GF-D8 (cell line): ENCODE results near the gene ILKAP.

Experiments used
- DNase-seq: peaks from one replicate; lab custom pipeline; 2025; lab: John Stamatoyannopoulos, UW

Gene ILKAP

DNA sequence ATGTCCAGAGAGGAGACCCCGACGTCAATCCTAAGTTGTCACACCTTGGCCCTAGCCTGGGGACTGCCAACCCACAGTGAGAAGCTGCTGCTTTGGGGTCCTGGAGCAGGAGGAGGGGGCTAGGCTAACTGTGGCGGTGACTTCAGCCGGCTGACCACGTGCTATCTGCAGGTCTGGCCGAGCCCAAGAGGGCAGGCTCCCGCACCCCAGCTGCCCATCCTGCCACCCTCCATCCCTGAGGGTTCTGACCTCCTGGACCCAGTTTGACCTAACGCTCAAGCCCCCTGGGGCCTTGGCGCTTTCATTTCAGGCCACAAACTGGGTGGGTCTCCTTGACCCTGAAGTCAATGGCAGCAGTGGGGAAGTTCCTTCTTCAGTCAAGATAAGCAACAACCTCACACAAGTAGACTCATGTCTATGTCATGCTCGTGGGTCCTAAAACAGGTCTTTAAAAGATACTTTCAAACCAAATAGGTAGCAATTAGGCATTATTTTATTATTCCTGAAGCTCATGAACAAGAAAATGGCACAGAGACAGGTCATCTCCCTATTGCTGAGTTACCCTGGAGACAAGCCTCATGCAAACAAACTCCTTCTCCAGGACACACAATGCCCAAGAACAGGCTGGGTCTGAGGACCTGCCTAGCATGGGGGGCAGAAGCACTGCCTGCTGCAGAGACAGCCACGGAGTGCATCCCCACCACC is 34.1 kb upstream of the ILKAP start:
- DNase-seq, result no peak

DNA sequence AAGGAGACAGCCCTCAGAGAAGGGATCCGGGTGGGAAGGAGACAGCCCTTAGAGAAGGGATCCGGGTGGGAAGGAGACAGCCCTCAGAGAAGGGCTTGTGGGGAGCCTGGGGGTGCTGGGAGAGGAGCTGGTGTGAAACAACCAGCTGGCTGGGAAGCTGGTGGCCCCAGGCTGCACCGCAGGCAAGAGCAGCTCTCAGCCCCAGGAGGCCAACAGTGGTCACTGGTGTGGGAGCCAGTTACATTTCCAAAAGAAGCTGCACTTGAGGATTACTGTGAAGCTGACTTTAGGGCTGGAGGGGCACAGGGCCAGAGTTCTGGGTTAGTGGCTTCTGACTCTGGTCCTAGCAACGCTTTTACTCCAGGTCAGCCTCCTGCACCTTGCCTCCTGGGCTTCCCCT is 33.1 kb upstream of the ILKAP start:
- DNase-seq, result no peak

DNA sequence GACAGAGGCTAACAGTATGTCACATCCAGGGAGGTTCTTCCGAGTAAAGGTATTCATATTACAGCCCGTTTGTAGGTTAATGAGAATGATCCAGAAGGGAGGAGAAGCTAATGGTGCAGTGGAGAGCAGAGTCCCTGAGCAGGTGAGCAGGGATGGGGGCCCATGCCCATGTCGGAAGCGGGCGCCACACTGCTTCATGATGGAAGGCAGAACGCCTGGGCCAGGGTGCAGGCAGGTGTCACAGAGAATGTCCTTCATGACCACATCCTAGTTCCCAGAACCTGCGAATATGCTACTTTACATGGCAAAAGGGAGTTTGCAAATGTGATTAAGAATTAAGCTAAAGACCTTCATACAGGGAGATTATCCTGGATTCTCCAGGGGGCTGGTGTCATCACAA is 32.4 kb upstream of the ILKAP start:
- no peak for DNase-seq

DNA sequence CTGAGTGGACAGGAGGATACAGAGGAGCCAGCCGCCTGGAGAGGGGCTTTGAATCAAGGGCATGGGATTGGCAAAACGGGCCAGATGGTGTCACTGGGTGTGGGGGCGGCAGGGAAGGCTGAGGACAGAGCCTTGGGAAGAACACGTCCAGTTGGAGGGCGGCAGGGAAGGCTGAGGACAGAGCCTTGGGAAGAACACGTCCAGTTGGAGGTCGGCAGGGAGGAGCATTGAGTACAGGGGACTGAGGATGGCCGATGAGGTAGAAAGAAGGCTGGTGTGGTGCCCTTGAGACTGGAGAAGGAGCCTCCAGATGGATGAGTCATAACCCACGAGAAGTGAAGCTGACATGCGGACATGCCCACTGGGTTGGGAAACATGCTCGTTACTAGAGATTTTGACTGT is 31.8 kb upstream of the ILKAP start:
- no peak for DNase-seq

DNA sequence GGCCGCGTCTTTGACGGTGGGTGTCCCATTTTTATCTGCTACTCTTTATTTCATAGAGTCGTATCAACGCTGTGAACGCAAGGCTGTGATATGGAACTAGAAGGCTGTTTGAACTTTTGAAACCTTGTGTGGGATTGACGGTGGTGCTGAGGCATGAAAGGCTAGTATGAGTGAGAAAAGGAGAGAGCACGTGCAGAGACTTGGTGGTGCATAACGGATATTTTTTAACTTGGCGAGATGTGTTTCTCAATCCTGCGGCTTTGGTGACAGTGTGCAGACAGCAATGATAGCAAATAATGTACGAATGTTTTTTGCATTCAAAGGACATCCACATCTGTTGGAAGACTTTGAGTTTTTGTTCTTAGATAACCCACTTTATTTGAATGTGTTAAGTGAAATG is 30.1 kb upstream of the ILKAP start:
- DNase-seq, result no peak

DNA sequence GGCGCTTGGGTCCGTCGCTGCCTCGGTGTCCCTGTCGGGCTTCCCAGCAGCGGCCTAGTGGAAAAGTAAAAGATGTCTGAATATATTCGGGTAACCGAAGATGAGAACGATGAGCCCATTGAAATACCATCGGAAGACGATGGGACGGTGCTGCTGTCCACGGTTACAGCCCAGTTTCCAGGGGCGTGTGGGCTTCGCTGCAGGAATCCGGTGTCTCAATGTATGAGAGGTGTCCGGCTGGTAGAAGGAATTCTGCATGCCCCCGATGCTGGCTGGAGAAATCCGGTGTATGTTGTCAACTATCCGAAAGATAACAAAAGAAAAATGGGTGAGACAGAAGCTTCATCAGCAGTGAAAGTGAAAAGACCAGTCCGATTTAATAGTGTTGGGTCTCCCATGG is 28.3 kb upstream of the ILKAP start:
- DNase-seq, result no peak

DNA sequence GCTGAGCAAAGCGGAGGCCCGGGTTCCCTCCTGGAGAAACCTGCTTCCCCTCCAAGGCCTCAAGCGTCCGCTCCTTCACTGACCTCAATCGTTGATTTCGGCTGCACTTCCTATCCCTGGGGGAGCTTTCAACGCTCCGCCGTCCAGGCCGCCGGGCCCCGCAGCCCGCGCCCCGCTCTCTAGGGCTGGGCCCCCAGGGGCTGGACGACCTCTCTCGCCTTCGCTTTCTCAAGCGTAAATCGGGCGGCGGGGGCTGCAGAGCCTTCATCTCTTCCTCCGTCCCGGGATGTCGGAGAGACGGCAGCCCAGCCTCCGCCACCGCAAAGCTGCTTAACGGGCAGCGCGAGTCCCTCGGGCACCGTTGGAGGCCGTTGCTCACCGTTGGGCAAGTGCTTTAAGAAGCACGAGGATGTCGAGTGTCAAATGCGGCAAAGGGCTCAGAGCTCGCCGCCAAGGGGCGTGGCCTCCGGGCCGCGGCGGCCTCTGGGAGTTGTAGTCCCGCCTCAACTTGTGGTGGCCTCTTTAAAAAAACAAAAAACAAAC is 27.8 kb upstream of the ILKAP start:
- peak; percentile 49 for DNase-seq

DNA sequence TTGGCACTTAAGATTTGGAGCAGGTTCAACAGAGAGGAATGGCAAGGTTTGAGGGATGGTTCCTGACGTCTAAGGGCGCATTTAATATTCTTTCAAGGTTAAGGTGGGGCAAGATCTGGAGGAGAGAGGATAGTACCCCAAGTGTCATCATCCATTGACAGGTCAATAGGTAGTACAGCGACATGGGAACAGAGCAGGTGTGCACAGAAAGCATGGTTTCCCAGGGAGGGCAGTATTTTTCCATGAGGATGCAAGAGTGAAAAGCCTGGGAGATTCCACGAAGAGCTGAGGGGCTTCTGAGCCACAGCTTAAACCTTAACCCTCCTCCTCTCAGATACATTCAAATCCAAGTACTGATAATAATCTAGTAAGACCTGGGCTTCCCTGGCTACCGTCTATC is 27.2 kb upstream of the ILKAP start:
- DNase-seq, result no peak

DNA sequence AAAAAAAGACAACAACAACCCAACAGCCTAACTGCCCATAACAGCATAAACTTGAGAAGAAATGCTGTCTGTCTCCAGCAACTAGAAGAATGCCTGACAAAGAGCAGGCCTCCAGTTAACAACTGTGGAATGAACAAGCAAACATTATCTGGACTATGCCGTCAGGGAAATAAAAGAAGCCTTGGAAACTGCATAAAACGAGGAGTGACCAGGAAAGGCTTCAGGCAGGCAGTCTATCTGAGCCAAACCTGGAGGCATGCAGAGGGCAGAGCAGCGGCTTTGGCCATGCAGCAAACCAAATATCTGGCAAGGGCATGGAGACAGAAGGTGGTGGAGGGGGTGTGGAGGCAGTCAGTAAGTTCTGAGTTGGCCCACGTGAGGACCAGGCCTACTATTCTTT is 25.2 kb upstream of the ILKAP start:
- DNase-seq, result no peak

DNA sequence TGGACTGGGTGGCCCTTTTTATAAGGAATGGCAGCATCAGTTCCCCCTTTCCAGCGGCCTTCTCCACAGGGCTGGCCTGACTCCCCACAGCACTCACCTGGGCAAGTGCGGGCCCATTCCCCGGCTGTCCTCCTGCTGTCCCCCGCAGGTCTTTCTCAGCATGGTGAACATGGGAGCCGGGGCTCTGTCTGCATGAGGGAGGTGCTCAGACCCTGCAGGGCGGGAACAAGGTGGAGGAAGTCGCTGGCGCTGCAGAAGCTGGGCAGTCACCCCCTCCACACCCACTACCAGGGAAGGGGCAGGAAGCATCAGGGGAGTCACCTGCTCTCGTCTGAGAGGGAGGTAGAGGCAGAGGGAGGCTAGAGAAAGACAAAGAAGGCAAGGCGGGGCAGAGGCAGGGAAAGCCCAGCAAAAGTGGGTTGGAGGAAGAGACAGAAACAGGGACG is 24.1 kb upstream of the ILKAP start:
- no peak for DNase-seq

DNA sequence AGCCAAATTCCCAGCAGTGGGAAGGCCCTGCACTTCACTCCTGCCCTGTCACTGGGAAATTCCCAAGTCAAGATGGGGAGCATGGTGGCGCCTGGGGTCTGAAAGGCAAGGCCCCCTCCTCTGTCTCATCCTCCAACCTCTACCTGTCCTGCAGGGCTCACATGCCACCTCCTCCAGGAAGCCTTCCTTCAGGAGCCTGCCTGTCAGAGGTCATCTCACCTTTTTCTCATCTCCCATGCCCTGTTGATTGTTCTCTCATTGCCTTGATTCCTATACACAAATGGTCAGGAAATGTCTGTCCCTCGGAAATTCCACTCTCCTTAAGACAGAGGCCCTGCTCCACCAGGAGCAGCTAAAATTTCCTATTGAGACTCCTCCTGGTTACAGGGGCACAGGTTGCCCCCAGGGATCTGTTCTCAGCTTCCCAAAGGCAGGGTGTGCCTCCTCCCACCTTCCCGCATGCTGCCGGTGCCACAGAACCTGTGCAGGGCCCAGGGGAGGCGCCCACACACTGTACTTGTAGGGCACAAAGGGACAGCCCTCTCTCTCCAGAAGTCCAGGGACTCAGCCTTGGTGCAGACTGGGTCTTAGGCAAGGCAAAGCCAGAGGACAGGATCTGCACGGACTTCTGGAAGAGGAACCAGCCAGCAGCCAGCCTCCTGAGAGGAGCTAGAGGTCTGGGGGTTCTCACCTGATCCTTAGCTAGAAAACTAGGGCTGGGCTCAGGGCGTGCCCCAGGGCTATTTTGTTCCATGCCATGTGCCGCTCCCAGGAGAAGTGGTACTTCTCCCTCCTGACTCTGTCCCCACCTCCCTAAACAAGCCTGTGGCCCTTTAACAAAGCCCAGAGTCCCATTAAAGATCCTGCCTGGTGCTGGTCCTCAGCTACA is 23.4 kb upstream of the ILKAP start:
- DNase-seq, result no peak

DNA sequence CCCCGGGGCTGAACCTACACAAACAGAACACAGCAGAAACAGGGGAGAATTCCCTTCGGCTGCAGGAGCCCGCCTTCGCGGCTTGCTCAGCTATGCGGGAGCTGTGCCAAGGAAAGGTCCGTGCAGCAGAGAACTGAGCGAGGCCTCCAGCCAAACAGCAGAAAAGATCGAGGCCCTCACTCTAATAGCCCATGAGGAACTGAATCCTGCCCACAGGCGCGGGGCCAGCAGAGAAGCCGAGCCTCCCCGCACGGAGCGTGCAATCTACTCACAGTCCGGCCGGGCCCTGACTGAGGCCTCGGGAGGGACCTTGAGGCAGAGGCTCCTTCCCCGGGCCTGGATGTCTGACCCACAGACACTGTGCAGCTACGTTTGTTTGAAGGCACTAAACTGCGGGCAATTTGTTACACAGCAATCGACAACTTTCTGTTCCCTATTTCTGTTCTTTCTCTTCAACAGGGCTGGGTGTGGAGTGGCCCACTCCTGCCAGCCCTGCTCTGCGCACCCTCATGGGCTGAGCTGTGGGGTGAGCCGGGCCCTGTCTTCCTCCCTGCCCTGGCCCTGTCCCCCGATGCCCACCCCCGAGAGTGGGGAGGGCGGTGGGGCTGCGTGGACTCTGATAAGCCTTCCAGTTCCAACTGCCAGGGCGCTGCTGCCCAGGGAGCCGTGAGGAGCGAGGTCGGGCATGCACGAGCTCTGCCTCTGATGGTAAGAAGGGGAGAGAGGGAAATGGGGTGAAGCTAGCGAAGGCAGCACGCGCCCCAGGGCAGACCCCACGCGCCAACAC is 22.6 kb upstream of the ILKAP start:
- no peak for DNase-seq

DNA sequence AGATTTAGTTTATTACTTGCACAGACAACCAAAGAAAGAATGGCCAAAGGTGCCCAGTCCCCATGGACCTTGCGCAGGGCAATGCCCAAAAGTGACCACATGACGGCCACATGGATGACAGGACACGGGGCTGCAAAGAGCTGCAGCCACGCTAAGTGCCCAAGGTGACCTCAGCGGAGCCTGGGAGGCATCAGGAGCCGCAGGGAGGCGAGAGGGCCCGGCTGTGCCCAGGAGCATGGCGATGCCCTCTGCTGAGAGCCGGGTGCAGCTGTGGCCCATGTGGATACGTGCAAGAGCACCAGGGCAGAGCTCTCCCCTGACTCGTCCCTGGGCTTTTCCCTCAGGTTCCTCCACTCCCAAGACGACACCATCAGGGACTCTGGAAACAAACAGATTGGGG is 21.6 kb upstream of the ILKAP start:
- no peak for DNase-seq

DNA sequence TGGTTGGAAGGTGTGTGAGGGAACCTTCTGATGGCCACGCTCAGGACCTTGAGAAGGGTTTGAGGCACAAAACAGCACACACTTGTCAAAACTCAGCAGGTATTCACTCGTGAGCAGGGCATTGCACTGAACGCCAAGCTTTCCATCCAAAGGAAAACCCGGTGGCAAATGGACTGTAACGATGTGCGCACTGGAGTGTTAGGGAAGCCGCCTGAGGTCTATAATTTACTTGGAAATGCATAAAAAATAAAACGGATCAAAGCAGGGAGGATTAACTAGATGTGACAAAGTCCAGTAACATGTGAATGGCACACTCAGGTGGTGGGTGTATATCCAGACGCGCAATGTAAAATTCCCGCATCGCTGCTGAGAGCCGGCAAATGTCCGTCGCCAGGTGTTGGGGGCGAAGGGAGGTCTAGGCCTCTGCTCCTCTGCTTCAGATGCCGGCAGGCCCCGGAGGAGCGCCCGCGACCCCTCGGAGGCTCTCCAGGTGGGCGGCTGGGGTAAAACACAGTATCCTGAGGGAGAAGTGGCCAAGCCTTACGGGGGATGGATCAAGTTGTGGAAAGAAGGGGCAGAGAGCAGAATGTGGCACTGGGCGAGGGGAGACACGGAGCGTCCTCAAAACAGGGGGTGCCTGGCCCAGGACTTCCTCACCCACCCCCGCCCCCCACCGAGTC is 21.0 kb upstream of the ILKAP start:
- no peak for DNase-seq

DNA sequence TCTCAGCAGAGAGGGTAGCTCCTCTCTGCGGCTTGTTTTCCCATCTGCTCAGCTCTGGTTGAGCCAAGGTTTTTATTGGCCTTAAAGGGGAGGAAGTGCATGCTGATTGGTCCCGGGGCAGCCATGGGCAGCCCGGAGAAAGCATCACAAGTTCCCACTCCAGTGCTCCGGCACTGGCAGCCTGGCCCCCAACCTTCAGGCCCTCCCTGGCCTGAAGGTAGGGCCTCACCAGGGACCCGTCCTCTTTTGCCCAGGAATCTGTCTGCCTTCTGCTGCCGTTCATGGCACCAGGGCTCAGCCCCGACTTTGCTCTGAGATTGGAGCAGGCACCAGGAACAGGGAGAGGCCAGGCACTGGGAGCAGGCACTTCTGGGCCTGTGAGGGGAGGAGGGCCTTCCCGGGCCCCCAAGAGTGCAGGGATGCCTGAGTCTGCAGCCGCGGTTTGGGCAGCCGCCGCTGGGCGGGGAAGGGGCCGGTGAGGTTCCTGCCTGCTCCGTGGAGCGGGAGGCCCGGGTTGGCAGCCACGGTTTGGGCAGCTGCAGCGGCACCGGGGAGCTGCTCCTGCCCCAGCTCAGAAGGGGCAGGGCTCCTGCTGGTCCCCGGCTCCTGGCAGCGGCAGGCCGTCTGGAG is 17.5 kb upstream of the ILKAP start:
- no peak for DNase-seq

DNA sequence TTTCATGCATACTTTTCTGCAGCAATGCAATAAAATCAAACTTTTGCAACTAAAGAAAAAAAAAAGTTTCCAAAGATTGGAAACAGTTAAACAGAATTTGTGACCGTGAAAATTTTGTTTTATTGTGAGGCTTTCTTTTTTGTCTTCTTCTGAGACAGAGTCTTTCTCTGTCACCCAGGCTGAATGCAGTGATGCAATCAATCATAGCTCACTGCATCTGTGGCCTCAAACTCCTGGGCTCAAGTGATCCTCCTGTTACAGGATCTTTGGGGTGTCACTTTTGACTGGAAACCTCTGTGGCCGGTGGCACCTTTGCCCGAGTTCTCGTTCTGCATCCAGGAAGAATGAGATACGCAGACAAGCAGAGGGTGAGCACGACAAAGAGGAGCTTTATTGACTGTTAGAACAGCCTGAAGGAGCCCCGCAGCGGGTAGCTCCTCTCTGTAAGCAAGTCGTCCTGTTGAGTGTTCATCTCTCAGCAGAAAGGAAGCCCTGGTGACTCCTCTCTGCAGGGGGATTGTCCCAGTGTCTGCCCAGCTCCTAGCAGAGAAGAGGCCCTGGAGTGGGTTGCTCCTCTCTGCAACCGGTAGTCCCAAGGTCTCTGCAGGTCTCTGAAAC is 16.9 kb upstream of the ILKAP start:
- DNase-seq, result no peak

DNA sequence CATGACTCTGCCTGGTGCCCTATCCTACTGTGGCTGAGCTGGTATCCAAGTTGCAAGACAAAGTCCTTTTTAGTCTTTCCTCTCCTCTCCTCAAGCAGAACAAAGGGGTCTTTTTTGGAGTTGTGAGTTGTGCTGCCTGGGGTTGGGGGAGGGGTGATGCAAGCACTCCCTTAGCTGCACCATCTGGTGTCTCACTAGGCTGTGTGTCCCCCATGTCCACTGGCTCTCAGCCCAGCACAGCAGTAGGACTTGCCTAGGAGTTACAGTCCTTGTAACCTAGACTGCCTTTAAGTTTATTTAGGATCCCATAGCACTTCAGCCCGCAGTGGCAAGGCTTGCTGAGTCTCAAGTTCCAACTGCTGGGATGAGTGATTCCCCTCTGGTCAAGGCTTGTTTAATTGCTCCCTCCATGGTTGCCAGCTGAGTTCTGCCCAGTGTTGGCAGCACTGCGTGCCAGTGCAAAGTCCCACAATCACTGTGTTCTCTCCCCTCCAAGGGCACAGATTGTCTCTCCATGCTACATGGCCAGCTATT is 13.2 kb upstream of the ILKAP start:
- no peak for DNase-seq

DNA sequence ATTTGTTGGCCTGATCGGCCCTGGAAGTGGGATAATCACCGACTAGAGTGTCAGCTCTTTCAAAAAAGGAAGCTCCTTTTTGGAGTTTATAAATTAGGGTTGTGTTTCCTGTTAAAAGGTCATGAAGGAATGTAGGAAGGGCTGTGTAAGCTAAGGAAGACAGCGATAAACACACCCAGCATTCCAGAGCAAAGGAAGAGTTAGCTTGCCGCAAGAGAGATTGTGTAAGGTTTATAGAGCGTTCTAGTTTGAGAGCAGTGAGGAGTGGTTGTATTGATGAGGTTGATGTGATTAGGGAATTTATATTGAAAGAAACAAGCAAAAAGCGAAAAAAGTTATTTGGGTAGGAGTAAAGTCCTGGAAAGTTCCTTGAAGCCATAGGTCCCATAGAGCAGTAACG is 3.5 kb upstream of the ILKAP start:
- no peak for DNase-seq

DNA sequence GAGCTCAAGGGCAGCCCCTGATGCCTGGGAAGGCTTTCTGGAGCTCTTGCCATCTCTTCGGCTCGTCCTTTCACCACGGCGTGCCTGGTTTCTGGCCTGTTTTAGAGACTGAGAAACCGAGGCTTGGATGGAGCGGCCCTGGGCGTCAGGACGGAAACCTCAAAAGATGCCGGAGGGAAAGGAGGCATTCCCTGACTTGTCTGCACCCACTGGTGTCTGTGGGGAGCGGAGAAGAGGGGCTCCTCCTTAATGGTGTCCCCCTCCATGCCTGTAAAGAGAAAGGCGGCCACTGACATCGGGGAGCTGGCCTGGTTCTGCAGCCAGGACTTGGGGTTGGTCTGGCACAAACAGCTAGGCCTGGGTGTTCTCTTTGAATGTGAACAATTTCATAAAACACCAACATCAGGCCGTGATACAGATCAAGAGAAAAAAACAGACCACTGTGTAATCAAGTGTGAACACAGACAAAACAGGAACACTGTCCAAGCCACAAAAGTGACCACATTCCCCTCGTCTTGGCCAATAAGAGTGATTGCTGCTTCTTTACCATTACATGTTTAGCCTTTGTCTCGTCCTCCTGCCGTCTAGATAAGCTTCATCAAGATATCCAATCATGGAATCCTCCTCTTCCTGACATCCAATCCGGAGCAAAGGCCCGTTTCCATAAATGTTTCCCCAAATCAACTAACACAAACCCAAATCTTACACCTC is 633 bp upstream of the ILKAP start:
- DNase-seq, result peak; percentile 88
